Hematopoietic multipotent progenitor cell treated with erythropoietin and hydrocortisone succinate and interleukin-3 and kit ligand, for 6 days (in vitro differentiated cells): ENCODE results near the gene TGIF1.

Experiments used
- DNase-seq: peaks from one replicate; pipeline ENCODE4 v3.0.0-alpha.2; 2015

Gene TGIF1

DNA sequence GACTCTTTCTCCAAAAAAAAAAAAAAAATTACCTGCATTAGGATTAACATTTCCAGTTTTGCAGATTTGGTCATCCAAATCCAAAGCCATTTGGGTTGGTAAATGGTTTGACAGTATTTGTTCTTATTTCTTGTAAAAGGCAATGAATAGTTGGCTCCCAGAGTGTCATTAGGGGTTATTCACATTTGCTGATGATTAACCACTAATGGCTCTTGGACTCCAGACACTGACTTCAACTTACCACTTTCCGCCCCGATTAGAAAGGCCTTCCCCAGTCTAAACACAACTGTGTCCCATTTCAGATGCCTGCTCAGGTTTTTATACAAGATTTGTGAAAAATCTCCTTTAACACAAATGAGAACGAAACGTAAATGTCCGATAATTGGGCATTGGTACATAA is 9.6 kb upstream of the TGIF1 start:
- no peak for DNase-seq

DNA sequence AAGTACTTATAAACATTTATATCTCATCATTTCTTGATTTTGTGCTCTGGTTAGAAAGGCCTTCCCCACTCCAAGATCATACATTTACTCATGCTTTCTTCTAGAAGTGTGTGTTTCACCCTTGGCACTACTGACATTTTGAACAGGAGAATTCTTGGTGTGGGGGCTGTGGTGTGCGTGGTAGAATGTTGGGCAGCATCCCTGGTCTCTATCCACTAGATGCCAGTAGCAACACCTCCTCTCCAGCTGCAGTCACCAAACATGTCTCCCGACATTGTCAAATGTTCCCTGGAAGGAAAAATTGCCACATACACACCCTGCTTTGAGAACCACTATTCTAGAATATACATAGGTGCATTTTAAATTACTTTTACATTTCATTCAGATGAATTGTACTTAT is 8.7 kb upstream of the TGIF1 start:
- DNase-seq: peak; percentile 78

DNA sequence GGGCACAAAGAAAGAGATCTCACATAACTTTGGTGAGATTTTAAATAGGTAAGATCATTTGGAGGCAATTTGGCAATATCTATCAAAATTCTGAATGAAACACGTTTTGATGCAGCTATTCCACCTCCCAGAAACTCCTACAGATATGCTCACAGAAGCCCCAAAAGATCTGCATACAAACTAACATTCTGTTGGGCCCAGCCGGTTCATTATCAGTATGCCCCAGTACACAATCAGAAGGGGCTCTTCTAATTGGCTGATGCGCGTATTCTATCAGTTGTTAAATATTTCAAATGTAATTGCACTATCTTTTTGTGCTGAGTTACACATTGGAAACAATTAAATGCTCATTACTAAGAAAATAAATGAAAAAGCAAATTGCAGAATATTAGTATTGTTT is 7.1 kb upstream of the TGIF1 start:
- peak; percentile 92 for DNase-seq

DNA sequence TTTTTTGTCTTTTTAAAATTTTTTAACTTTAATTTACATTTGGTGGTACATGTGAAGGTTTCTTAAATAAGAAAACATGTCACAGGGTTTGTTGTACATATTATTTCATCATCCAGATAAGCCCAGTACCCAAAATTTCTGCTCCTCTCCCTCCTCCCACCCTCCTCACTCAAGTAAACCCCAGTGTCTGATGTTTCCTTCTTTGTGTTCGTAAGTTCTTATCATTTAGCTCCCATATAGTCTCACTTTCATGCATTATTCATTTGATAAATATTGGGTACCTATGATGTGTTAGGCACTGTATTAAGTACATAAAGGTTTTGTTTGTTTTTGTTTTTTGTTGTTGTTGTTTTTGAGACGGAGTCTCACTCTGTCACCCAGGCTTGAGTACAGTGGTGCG is 5.7 kb upstream of the TGIF1 start:
- peak; percentile 65 for DNase-seq

DNA sequence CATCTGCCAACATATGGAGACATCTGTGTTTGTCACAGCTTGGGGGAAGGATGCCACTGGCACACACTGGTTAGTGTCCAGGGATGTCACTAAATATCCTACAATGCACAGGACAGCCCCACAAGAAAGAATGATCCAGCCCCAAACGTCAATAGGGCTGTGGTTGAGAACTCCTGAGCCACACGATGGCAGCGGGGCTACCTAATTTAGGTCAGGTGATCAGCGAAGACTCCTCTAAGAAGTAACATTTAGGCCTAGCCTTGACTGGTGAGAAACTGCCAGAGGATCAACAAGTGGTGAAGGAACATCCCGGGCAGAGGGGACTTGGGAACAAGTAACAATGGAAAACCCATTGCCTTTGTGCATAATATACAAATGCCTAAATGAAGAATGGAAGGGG is 5.0 kb upstream of the TGIF1 start:
- DNase-seq: no peak

DNA sequence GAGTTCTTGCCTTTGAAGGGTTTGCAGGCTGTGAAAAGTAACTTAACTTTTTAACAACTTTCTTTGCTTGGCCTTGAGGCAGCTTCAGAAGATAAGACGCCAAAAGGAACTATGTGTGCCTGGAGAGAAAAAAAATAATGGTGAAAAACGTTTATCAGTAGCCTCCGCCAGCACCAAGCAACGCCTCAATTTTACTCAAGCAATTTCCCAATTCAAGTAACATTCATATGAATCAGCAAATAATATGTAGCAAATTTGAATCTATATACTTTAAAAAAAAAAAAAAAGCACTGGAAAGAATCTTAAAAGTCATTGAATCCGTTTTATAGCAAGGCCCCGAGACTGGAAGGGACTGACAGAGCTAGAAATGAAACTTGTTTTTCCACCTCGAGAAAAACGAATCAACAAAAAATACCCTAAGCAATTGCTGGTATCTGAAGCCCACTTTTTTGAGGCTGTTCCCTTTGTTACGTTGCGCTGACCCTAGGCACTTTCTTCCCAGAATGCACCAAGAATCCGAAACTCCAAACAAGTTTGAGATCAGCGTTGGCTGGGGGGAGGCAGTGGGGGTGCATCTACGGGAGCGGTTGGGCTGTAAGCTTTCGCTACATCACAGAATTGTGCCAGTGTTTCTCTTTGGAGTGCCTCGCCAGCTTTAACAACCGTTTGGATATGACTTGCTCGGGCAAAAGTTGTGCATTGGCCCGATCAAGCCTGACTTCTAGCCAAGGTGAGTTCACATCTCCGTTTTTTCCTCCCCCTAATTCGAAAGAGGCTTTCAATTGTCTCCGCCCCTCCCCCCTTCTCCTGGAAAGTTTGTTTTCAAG is 2.7 kb upstream of the TGIF1 start:
- peak; percentile 87 for DNase-seq

DNA sequence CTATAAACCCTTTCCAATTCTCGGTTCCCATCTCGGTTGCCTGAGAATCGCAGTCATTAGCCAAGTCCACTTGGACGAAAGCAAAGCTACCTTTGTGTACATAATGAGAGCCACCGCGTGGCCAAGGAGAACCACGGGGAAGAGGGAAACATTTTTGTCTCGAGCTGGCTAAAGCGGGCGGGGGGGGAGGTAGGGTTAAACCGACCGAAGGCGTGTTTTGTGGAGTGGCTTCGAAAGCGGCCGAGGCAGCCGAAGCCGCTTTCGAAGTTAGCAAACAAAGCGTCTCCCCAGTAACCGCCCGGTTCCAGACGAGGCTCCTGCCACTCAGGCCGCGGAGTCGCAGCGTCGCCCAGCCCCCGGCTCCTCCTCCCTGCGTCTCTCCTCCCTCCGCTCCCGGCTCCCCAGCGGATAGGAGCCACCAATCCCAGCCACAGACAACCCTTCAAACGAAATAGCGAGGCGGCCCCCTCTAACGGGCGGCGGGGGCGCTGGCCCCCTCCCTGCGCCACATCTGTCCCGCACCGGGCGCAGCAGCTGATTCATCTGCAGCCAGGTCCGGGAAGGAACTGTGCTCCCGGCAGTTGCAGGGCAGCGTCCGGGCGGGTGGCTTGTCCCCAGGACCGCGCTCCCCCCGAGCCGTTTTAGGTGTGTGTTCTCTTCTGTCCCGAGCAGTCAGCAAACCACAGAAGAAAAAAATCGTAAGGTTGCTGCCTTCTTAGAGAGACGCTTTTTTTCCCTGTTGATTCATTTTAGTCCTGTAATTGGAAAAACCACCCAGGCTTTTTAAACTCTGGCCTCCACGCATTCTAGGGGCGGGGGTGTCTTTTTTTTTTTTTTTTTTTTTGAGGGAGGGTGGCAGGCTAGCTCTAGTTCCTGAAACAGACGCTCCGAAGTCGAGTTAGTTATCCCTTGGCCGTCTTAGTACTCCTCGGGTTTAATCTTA is 1.8 kb upstream of the TGIF1 start:
- DNase-seq: peak; percentile 98

DNA sequence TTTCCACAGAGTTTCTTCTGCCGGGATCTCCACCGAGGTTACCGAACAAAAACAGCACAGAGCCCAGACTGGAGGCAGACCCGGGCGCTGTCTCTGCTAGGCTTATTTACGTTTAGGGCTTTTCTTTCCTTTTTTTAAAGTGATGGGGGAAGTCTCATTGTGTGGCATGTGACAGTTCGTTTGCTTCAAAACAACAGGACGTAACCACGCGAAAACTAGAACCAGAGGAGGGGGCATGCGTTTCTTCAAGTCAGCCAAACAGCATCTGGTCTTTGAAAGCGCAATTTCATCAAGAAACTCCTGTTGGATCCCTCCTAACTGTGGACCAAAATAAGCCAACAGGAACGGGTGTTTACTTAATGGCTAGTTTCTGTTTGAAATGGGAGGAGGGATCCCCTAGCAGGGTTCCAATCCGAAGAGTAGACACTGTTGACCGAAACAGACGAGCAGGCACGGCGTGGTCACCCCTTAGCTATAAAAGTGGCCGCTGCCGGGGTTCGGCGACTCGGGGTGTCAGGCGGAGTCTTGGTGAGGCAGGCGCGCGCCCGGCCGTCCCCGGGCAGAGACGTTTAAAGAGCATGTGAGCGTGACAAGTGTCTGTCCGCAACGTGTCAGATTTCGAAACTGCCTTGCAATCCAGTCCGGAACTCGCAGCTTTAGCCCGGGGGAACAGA is 997 bp upstream of the TGIF1 start:
- DNase-seq: peak; percentile 92

DNA sequence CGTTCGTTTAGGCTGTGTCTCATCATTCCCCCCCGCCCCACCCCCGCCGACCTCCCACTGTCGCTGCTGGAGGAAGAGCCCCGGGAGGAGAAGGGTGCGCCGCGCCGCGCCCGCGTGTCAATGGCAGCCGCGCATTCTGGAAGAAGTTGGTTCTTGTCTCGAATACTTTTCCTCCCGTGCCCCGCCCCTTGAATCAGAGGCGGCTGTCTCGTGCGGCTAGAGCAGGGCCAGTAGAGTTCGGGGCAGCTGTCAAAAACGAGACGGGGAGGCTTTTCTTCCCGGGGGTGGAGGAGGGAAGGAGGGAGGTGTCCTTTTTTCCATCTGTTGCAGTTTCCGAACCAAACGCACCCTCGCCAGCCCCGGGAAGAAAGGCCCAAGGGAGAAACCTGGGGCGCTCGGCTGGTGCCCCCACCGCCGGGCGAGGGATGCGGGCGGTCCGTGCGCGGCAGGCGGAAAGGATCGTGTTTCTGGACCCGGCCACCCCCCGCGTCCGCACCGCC is 410 bp upstream of the TGIF1 start:
- DNase-seq: no peak

DNA sequence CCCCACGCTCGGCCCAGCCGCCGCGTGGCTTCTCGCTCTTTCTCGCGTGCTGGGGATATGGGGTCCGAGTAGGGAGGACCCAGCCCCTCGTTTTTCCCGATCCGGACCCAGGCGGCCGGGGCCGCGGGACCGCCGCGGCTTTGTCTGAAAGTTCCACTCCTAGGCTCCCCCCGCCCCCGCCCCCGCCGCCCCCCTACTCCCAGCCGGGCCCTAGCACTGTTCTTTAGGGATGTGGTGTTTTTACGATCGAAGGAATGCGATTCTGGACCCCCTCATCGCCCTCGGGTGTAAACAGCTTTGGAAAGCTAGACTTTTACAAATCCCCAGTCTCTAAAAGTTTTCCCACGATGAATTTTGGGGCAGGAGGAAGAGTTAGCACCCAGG is 819 bp downstream of the TGIF1 start:
- no peak for DNase-seq

DNA sequence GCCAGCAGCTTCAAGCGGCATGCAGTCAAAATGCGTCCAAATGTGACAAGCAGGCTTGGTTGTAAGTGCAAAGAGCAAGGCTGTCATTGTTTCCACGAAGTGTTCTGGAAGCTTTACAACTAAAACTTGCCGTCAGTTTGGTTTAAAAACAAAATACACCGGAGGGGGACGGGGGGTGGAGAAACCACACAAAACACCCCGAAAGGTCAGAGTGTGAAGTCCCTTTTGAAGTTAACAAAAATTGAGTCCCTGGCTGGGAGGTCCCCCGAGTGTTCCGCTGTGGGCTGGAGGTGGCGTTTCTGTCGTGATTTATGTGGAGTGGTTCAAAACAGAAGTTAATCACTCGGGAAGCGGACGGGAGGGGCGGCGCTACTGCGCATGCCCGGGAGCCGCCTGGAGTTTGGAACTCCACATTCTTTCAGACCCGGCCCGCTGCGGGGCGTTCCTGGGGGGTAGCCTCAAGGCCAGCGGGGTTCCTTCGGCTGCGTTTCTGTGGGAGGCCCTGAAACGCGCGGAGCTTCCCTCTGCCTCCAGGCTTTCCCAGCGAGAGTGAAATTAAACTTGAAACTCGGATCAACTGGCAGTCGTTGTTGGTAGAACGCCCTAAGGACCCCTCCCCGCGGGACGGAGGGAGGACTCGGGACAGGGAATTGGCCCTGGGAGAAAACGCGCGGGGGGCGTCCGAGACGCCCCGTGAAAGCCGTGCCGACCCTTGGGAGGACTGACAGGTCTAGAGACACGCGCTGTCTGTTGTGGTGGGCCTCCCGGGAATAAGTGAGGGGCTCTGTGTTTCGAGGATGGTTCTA is 1.4 kb downstream of the TGIF1 start:
- peak; percentile 85 for DNase-seq

DNA sequence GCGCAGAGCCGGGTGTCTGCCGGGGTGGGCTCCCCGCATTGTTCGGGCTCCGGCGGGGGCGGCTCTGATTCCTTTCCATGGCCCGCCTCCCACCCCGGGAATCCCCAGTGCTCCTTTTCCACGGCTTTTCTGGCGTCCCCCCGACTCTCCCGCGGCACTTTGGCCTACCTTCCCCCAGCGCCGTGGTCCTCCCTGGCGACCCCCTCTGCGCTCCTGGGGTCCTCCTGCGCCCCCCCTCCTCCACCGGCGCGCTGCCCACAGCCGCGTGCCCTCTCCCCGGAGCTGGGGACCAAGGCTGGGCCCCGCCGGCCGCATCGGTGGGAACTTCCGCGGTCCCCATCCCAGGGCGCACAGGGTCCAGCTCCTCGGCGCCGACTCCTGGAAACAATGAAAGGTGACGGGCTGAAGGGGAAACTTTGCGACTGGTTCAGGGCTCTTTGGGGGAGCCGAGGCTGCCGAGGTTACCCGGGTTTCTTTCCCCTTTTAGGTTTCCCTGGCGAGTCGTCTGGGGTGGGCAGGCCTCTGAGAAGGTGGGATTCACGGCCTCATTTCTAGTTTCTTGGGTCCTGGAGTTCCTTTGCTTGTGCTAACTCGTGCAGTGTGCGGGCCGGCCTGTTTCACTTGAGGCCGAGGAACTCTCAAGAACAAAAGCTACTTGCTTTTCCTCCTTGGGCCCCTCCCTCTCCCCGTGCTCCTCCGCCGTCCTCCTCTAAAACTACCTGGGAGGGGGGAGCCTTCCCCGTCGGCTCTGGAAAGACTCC is 2.2 kb downstream of the TGIF1 start:
- DNase-seq: peak; percentile 64

DNA sequence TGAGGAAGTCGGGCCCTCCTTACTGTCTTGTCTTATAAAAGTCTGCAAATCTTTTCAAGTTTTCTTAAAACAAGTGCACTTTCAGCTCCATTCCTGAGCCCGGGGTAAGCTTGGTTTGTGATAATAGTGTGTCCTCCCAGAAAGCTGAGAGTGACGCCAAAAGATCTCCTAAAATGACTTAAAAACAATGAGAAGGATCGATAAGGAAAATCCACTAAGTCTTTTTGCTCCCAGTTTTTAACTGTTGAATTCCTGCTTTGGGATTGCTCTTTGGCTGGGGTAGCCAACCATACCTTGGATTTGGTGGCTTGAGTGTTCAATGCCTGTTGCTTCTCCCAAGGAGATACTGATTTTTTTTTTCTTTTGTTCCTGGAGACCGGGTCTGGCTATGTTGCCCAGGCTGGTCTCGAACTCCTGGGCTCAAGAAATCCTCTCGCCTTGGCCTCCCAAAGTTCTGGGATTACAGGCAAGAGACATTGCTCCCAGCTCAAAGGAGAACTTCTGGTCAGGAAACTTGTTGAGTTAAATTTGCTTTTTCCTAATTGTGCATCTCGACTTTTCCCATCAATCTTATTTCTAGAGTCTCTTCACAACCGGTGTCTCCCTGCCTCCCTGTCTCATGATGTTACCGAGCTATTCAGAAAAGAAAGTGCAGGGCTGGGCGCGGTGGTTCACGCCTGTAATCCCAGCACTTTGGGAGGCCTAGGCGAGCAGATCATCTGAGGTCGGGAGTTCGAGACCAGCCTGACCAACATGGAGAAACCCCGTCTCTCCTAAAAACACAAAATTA is 3.0 kb downstream of the TGIF1 start:
- no peak for DNase-seq

DNA sequence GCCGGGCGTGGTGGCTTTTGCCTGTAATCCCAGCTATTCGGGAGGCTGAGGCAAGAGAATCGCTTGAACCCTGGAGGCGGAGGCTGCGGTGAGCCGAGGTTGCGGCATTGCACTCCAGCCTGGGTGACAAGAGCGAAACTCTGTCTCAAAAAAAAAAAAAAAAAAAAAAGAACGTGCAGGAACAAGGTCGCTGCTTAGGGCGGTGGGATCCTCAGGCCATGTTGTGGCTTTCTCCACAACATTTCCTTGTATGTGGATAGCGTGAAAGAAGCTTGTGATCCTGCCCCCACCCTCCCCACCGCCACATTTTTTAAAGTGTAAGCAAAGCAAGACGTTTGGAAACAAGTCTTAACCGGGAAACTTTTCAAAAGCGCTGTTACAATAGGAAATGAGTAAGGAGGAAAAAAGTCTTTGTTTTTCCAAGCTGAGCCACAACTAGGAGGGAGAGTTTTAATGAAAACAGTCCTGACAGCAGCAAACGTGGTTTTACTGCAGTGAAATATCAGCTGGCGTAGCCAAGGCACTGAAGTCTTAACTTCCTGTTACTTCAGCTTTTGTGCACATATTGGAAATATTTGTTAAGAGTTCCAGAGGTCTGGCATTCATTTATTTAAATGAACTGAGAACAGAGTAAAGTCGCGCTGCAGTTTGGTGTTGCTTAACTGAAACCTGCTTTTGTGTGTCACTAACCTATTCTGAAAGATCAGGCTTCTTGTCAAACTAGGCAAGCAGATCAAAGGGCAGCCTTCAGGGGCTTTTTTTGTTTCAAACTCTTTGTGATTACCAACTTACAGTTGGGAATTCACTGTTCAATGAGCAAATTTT is 3.8 kb downstream of the TGIF1 start:
- DNase-seq: peak; percentile 64

DNA sequence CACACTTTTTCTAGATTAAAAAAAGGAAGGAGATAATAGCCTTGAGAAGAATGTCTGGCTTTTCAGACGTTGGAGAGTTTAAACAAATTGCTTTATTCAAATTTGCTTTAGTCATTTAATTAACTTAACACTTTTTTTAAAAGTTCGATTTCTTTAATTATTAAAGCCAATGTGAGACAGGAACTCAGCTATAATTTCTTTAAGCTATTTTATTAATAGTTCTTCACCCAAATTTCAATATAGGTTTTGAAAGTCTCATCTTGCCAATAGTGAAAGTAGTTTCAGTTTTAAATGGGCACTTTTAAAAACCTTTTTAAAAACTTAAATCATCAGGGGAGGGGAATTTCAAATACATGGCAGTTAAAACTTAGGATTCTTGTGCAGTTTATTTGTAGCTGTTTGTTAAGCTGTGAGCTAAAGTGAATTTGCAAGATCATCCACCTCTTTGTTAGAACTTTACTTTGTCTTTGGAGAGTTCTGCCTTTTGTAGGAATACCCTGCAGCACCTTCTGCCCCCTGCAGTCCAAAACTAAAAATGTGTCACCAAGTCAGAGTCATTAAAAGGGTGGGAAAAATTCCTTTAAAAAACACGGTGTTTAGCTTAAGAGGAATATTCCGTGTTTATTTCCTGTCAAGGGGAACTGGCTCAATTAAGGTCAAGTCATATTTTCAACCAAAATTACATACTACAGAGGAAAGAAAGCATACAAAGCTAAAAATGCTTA is 4.6 kb downstream of the TGIF1 start:
- DNase-seq: peak; percentile 86

DNA sequence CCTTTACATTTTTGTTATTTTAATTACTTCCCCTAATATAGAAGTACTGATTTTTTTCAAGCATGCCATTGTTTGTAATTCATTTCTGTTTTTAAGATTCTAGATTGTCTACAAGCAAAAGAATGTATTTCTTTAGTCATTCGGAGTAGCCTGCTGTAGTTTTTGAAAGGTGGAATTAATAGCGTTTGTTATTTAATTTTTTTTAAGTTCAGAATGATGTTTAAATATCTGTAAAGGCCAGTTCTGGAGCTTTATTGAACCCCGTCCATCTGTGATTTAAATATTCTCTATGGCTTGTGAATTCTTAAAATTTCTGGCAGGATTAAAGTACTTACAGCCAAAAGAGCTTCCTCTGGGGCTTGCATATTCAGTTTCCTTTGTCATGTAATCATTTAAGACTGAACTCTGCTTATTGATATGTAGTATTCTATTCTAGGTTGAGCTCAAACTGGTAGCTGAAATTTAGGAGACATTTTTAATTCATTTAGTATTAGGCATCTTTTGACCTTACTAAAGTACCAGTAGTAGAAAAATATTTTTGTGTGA is 5.2 kb downstream of the TGIF1 start:
- DNase-seq: no peak

DNA sequence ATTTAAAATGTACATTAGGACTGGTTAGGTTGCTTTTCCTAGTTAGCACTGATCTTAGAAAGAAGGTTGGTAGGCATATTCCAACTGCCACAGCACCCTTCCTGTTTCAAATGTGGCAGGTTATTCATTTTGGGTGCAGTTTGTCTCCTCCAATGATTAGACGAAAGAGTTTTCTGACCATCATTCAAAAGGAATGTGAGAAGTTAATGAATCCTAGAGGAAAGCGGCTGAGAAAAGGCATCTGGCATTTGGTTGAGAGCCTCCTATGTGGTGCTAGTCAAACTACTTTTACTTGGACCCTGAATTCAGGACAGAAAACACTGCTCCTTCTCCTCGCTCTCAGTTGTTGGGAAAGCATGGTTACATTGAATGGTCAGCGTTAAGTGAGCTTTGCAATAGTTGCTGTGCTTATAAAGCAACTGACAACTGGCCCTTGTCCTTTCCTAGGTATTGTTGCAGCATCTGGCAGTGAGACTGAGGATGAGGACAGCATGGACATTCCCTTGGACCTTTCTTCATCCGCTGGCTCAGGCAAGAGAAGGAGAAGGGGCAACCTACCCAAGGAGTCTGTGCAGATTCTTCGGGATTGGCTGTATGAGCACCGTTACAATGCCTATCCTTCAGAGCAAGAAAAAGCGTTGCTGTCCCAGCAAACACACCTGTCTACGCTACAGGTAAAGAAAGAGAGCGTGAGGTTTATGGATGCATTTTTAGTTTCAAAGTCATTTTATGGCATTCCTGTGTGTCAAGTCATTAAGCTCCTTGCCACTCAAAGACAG is 6.1 kb downstream of the TGIF1 start:
- DNase-seq: no peak

DNA sequence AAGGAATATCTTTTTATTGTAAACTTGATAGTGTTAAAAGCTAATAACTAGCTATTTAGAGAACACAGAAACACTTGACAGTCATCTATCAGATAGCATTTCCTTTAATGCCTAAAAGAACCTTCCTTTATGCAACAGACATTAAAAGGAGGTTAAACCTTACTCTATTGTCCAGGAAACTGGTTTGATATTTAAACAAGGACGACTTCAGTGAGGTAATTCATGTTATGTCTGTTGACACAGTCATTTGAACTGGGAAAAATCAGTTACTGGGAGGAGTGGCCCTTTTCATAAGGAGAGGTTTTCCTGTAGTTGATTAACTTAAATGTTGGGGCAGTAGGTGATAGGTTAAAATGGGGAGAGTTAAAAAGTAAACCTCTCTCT is 6.7 kb downstream of the TGIF1 start:
- no peak for DNase-seq
